ENCODE results near the gene OPA3. TPM values are rescaled to one million over a fixed set of nuclear protein-coding genes. Genes with fewer than 3 reads are reported as not detected.

Gene OPA3
- total RNA-seq, 4 donors from 2014 or later, result 5.7 to 14.9 (median 11.6) TPM

GRCh38 chr19:45500918-45501729 is 83.5 kb downstream of the OPA3 start:
- Histone ChIP-seq H3K4me3 (no peak overlapping the region), H3K4me1 (peaks cover 0 to 42% (median 26%) of the 10 kb centered on the region in 3 donors), H3K9me3 (no peaks in the 10 kb centered on the region), H3K27ac (no peak overlapping the region), H3K27me3 (peaks cover 41% of the 10 kb centered on the region), H3K36me3 (no peaks in the 10 kb centered on the region)
- WGBS, 2 donors (ENCODE audit: low coverage in 1 of 2), result 79 to 88% methylated on average over 4 of the region's 8 CpGs
- no peak for ATAC-seq
- no peak for TF ChIP-seq EP300 (IDR thresholded peaks at IDR 0.05)
- TF ChIP-seq CTCF (IDR thresholded peaks at IDR 0.05), result no peak
- no peak for TF ChIP-seq POLR2A (IDR thresholded peaks at IDR 0.05)
- no peak for TF ChIP-seq POLR2AphosphoS5 (IDR thresholded peaks at IDR 0.05)

GRCh38 chr19:45499196-45500180 is 85.1 kb downstream of the OPA3 start:
- peaks cover 43% of the 10 kb centered on the region for H3K27me3 ChIP-seq
- H3K4me1 ChIP-seq, result peaks cover 0 to 45% (median 27%) of the 10 kb centered on the region in 3 donors
- no peak for TF ChIP-seq POLR2A (IDR thresholded peaks at IDR 0.05)
- TF ChIP-seq EP300 (IDR thresholded peaks at IDR 0.05), result no peak
- TF ChIP-seq CTCF (IDR thresholded peaks at IDR 0.05), result no peak
- TF ChIP-seq POLR2AphosphoS5 (IDR thresholded peaks at IDR 0.05), result no peak
- 14 to 18% methylated on average over 16 to 21 of the region's 37 CpGs for WGBS, 2 donors (ENCODE audit: low coverage in 1 of 2)
- ATAC-seq, result no peak
- H3K36me3 ChIP-seq, result no peaks in the 10 kb centered on the region
- H3K27ac ChIP-seq, result peak overlapping the region in 1 of 4 donors; percentile 26
- H3K4me3 ChIP-seq, result peak overlapping the region in 1 of 2 donors; percentile 24
- H3K9me3 ChIP-seq, result no peaks in the 10 kb centered on the region

DNA sequence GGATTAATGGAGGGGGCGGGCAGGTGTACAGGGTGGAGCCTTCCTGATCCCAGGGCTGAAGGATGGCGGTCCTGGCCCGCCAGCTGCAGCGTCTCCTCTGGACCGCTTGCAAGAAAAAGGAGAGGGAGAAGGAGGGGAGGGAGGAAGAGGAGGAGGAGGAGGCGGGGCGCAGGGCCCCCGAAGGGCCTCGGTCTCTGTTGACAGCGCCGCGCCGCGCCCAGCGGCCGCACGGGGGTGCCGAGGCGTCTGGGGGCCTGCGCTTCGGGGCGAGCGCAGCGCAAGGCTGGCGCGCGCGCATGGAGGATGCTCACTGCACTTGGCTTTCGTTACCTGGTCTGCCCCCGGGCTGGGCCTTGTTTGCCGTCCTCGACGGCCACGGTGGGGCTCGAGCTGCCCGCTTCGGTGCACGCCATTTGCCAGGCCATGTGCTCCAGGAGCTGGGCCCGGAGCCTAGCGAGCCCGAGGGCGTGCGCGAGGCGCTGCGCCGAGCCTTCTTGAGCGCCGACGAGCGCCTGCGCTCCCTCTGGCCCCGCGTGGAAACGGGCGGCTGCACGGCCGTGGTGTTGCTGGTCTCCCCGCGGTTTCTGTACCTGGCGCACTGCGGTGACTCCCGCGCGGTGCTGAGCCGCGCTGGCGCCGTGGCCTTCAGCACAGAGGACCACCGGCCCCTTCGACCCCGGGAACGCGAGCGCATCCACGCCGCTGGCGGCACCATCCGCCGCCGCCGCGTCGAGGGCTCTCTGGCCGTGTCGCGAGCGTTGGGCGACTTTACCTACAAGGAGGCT is 86.0 kb downstream of the OPA3 start, which contains the start of gene PPM1N:
Gene PPM1N, plus strand, starts transcription at position 33 of the 785 bp plus-strand sequence. Its CDS starts 30 bp downstream, at position 63.
- H3K27me3 ChIP-seq, result peaks cover 44% of the 10 kb centered on the region
- ATAC-seq, result no peak
- TF ChIP-seq EP300 (IDR thresholded peaks at IDR 0.05), result no peak
- no peak for TF ChIP-seq POLR2AphosphoS5 (IDR thresholded peaks at IDR 0.05)
- peak in 2 of 4 experiments; percentile 7 to 28 for TF ChIP-seq CTCF (IDR thresholded peaks at IDR 0.05)

GRCh38 chr19:45497791-45498190 is 86.8 kb downstream of the OPA3 start:
- no peak for TF ChIP-seq POLR2A (IDR thresholded peaks at IDR 0.05)
- no peak for TF ChIP-seq CTCF (IDR thresholded peaks at IDR 0.05)
- no peak for TF ChIP-seq POLR2AphosphoS5 (IDR thresholded peaks at IDR 0.05)
- no peak for TF ChIP-seq EP300 (IDR thresholded peaks at IDR 0.05)
- WGBS, 2 donors (ENCODE audit: low coverage in 1 of 2), result 16 to 26% methylated on average over 7 to 14 of the region's 16 CpGs
- peaks cover 44% of the 10 kb centered on the region for H3K27me3 ChIP-seq
- no peak for ATAC-seq
- no peak overlapping the region for H3K27ac ChIP-seq
- no peaks in the 10 kb centered on the region for H3K9me3 ChIP-seq
- peaks cover 0 to 57% (median 27%) of the 10 kb centered on the region in 3 donors for H3K4me1 ChIP-seq
- H3K36me3 ChIP-seq, result no peaks in the 10 kb centered on the region
- no peak overlapping the region for H3K4me3 ChIP-seq

More for the DNA sequence above, 86.0 kb downstream of the OPA3 start, which contains the start of gene PPM1N:
- whole genome bisulfite sequencing, 2 donors (ENCODE audit: low coverage in 1 of 2), result 0 to 2% methylated on average over 1 to 15 of the region's 89 CpGs
- no peaks in the 10 kb centered on the region for H3K36me3 ChIP-seq
- no peaks in the 10 kb centered on the region for H3K9me3 ChIP-seq
- peak within 1 kb of the TSS; percentile 6 to 81 for H3K4me3 ChIP-seq
- peak within 1 kb of the TSS in 2 of 4 donors; percentile 14 to 52 for H3K27ac ChIP-seq
- H3K4me1 ChIP-seq, result peaks cover 0 to 48% (median 27%) of the 10 kb centered on the region in 3 donors
